SK-N-SH treated with all-trans-retinoic acid at 6 μM for 48 hours (cell line): ENCODE measurements around the gene SLC12A7.

Experiments used
- ATAC-seq: fragments of 200-7000 bp; cut with Tn5 transposase; 3 replicates; pipeline ENCODE4 v1.9.1; 2020; ENCODE audit warnings: mild to moderate bottlenecking, moderate library complexity
- ARNTL ChIP-seq: fragments of 450-650 bp; formaldehyde crosslinking; IDR thresholded peaks from 2 replicates; pipeline ENCODE4 v1.5.0; 2020; ENCODE audit warnings: low read depth, mild to moderate bottlenecking, moderate library complexity, borderline replicate concordance
- BACH2 ChIP-seq: fragments of 250-450 bp; sonication (Bioruptor Pico); IDR thresholded peaks from 2 replicates; pipeline ENCODE4 v1.9.0; 2021; ENCODE audit warnings: mild to moderate bottlenecking, borderline replicate concordance
- ESRRG ChIP-seq: fragments of 250-450 bp; sonication (Bioruptor Pico); IDR thresholded peaks from 2 replicates; pipeline ENCODE4 v1.6.1; 2021; ENCODE audit warnings: mild to moderate bottlenecking
- GLIS3 ChIP-seq: fragments of 250-450 bp; sonication (Bioruptor Pico); IDR thresholded peaks from 2 replicates; pipeline ENCODE4 v1.5.0; 2020; ENCODE audit warnings: mild to moderate bottlenecking, moderate library complexity
- OSR1 ChIP-seq: fragments of 250-450 bp; sonication (Bioruptor Pico); IDR thresholded peaks from 2 replicates; pipeline ENCODE4 v1.8.0; 2022; ENCODE audit warnings: moderate library complexity, mild to moderate bottlenecking, inconsistent platforms
- PPARA ChIP-seq: fragments of 250-450 bp; sonication (Bioruptor Pico); IDR thresholded peaks from 2 replicates; pipeline ENCODE4 v1.5.0; 2020; ENCODE audit warnings: mild to moderate bottlenecking, borderline replicate concordance
- RARB ChIP-seq: fragments of 250-450 bp; sonication (Bioruptor Pico); IDR thresholded peaks from 2 replicates; pipeline ENCODE4 v1.8.0; 2021; ENCODE audit warnings: mild to moderate bottlenecking, moderate library complexity
- SNAI2 ChIP-seq: fragments of 250-450 bp; sonication (Bioruptor Pico); IDR thresholded peaks from 2 replicates; pipeline ENCODE4 v1.5.0; 2020; ENCODE audit warnings: mild to moderate bottlenecking, moderate library complexity
- TCF4 ChIP-seq: fragments of 250-450 bp; sonication (Bioruptor Pico); IDR thresholded peaks from 2 replicates; pipeline ENCODE4 v1.8.0; 2021; ENCODE audit warnings: mild to moderate bottlenecking, moderate library complexity, borderline replicate concordance
- TOX ChIP-seq: fragments of 250-450 bp; sonication (Bioruptor Pico); IDR thresholded peaks from 2 replicates; pipeline ENCODE4 v1.8.0; 2021; ENCODE audit warnings: mild to moderate bottlenecking, moderate library complexity, borderline replicate concordance
- ZC3H10 ChIP-seq: fragments of 250-450 bp; sonication (Bioruptor Pico); IDR thresholded peaks from 2 replicates; pipeline ENCODE4 v1.5.1; 2021; ENCODE audit warnings: mild to moderate bottlenecking, moderate library complexity
- ZFP30 ChIP-seq: fragments of 450-650 bp; formaldehyde crosslinking; IDR thresholded peaks from 2 replicates; pipeline ENCODE4 v1.5.0; 2022; ENCODE audit warnings: mild to moderate bottlenecking, moderate library complexity
- ZNF565 ChIP-seq: fragments of 450-650 bp; formaldehyde crosslinking; conservative IDR thresholded peaks from 2 replicates; pipeline ENCODE4 v1.5.0; 2020; ENCODE audit warnings: low read depth, mild to moderate bottlenecking, moderate library complexity
- TF ChIP-seq, protein P1 (sequence below): fragments of 250-450 bp; sonication (Bioruptor Pico); IDR thresholded peaks from 2 replicates; pipeline ENCODE4 v1.5.1; 2021; ENCODE audit warnings: mild to moderate bottlenecking, moderate library complexity
- TF ChIP-seq, protein P2 (sequence below): fragments of 250-450 bp; sonication (Bioruptor Pico); IDR thresholded peaks from 2 replicates; pipeline ENCODE4 v1.5.1; 2020; ENCODE audit warnings: low read depth, mild to moderate bottlenecking, moderate library complexity
- TF ChIP-seq, protein P3 (sequence below): fragments of 250-450 bp; sonication (Bioruptor Pico); IDR thresholded peaks from 2 replicates; pipeline ENCODE4 v1.8.0; 2020; ENCODE audit warnings: mild to moderate bottlenecking, moderate library complexity, borderline replicate concordance
- TF ChIP-seq, protein P4 (sequence below): fragments of 250-450 bp; sonication (Bioruptor Pico); IDR thresholded peaks from 2 replicates; pipeline ENCODE4 v1.5.0; 2020; ENCODE audit warnings: mild to moderate bottlenecking, moderate library complexity

Gene SLC12A7

DNA sequence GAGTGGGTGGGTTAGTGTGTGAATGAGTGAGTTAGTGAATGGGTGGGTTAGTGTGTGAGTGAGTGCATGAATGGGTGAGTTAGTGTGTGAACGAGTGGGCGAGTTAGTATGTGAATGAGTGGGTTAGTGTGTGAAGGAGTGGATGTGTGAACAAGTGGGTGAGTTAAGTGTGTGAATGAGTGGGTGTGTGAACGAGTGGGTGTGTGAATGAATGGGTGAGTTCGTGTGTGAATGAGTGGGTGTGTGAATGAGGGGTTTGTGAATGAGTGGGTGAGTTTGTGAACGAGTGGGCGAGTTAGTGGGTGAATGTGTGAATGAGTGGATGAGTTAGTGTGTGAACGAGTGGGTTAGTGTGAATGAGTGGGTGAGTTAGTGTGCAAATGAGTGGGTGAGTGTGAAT is 69.2 kb downstream of the SLC12A7 start:
- TF ChIP-seq ZNF565 = no peak
- ATAC-seq = no peak

DNA sequence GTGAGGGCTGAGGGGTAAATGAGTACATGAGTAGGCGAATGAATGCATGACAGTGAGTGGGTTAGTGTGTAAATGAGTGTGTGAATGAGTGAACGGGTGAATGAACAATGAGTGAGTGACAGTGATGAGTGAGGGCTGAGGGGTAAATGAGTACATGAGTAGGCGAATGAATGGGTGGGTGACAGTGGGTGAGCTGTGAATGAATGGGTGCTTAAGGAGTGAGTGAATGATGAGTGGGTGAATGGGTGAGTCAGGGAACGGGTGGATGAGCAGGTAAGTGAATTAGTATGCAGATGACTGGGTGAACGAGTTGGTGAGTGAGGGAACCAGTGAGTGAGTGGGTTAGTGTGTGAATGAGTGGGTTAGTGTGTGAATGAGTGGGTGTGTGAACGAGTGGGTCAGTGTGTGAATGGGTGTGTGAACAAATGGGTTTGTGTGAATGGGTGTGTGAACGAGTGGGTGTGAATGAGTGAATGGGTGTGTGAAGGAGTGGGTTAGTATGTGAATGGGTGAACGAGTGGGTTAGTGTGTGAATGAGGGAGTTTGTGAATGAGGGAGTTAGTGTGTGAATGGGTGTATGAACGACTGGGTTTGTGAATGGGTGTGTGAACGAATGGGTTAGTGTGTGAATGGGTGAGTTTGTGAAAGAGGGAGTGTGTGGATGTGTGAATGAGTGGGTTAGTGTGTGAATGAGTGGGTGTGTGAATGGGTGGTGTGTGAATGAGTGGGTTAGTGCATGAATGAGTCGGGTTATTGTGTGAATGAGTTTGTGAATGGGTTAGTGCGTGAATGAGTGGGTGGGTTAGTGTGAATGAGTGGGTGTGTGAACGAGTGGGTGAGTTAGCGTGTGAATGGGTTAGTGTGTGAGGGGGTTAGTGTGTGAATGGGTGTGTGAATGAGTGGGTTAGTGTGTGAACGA is 70.4 kb downstream of the SLC12A7 start:
- no peak for ATAC-seq
- TF ChIP-seq, protein P1, sequence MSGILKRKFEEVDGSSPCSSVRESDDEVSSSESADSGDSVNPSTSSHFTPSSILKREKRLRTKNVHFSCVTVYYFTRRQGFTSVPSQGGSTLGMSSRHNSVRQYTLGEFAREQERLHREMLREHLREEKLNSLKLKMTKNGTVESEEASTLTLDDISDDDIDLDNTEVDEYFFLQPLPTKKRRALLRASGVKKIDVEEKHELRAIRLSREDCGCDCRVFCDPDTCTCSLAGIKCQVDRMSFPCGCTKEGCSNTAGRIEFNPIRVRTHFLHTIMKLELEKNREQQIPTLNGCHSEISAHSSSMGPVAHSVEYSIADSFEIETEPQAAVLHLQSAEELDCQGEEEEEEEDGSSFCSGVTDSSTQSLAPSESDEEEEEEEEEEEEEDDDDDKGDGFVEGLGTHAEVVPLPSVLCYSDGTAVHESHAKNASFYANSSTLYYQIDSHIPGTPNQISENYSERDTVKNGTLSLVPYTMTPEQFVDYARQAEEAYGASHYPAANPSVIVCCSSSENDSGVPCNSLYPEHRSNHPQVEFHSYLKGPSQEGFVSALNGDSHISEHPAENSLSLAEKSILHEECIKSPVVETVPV (CRISPR knock-in tag) = no peak
- TF ChIP-seq ZNF565 = no peak

DNA sequence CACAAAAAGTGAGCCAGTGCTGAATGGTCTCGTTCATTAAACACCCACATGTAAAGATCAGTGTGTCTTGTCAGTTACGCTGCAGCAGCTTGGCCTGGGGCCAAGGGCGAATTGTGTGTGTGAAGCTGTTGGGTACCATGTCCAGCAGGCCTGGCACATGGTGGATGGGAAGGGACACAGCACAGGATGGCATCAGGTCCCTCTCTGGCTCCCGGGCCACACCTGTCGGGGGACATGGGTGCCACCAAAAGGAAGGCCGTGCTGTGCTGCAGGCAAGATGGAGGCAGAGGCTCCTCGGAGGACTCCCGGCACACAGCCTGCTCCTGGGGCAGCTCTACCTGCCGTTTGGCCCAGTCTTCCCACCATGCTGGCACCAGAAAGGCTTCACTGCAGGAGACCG is 71.3 kb downstream of the SLC12A7 start:
- ATAC-seq = no peak
- TF ChIP-seq GLIS3 (no peak), ESRRG (CRISPR knock-in tag) (no peak), PPARA (CRISPR knock-in tag) (no peak), ZNF565 (no peak), ARNTL (CRISPR knock-in tag) (no peak), SNAI2 (CRISPR knock-in tag) (no peak), TOX (CRISPR knock-in tag) (no peak), ZFP30 (CRISPR knock-in tag) (no peak), OSR1 (CRISPR knock-in tag) (no peak), BACH2 (CRISPR knock-in tag) (no peak), RARB (CRISPR knock-in tag) (no peak)
- TF ChIP-seq, protein P2, sequence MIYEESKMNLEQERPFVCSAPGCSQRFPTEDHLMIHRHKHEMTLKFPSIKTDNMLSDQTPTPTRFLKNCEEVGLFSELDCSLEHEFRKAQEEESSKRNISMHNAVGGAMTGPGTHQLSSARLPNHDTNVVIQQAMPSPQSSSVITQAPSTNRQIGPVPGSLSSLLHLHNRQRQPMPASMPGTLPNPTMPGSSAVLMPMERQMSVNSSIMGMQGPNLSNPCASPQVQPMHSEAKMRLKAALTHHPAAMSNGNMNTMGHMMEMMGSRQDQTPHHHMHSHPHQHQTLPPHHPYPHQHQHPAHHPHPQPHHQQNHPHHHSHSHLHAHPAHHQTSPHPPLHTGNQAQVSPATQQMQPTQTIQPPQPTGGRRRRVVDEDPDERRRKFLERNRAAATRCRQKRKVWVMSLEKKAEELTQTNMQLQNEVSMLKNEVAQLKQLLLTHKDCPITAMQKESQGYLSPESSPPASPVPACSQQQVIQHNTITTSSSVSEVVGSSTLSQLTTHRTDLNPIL (CRISPR knock-in tag) = no peak
- TF ChIP-seq, protein P1 (CRISPR knock-in tag) = no peak
- TF ChIP-seq, protein P3, sequence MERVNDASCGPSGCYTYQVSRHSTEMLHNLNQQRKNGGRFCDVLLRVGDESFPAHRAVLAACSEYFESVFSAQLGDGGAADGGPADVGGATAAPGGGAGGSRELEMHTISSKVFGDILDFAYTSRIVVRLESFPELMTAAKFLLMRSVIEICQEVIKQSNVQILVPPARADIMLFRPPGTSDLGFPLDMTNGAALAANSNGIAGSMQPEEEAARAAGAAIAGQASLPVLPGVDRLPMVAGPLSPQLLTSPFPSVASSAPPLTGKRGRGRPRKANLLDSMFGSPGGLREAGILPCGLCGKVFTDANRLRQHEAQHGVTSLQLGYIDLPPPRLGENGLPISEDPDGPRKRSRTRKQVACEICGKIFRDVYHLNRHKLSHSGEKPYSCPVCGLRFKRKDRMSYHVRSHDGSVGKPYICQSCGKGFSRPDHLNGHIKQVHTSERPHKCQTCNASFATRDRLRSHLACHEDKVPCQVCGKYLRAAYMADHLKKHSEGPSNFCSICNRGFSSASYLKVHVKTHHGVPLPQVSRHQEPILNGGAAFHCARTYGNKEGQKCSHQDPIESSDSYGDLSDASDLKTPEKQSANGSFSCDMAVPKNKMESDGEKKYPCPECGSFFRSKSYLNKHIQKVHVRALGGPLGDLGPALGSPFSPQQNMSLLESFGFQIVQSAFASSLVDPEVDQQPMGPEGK = no peak
- TF ChIP-seq, protein P4, sequence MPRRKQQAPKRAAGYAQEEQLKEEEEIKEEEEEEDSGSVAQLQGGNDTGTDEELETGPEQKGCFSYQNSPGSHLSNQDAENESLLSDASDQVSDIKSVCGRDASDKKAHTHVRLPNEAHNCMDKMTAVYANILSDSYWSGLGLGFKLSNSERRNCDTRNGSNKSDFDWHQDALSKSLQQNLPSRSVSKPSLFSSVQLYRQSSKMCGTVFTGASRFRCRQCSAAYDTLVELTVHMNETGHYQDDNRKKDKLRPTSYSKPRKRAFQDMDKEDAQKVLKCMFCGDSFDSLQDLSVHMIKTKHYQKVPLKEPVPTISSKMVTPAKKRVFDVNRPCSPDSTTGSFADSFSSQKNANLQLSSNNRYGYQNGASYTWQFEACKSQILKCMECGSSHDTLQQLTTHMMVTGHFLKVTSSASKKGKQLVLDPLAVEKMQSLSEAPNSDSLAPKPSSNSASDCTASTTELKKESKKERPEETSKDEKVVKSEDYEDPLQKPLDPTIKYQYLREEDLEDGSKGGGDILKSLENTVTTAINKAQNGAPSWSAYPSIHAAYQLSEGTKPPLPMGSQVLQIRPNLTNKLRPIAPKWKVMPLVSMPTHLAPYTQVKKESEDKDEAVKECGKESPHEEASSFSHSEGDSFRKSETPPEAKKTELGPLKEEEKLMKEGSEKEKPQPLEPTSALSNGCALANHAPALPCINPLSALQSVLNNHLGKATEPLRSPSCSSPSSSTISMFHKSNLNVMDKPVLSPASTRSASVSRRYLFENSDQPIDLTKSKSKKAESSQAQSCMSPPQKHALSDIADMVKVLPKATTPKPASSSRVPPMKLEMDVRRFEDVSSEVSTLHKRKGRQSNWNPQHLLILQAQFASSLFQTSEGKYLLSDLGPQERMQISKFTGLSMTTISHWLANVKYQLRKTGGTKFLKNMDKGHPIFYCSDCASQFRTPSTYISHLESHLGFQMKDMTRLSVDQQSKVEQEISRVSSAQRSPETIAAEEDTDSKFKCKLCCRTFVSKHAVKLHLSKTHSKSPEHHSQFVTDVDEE (CRISPR knock-in tag) = no peak

DNA sequence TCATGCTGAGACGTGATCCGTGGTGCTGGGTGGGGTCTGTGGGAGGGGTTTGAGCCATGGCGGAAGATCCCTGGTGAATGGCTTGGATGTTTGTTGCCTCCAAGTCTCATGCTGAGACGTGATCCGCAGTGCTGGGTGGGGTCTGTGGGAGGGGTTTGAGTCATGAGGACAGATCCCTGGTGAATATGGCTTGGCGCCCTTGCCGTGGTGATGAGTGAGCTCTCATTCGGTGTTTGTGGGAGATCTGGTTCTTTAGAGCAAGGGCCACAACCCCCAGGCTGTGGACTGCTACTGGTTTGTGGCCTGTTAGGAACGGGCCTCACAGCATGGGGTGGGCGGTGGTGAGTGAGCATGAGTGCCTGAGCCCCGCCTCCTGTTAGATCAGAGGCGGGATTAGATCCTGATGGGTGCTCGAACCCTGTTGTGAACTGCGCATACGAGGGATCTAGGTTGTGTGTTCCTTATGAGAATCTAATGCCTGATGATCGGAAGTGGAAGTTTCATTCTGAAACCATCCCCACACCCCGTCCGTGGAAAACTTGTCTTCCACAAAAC is 72.1 kb downstream of the SLC12A7 start:
- no peak for ATAC-seq
- no peak for TF ChIP-seq ZC3H10 (CRISPR knock-in tag)
- TF ChIP-seq GLIS3 = no peak
- no peak for TF ChIP-seq TCF4
- TF ChIP-seq, protein P4 (CRISPR knock-in tag) = no peak
- TF ChIP-seq, protein P2 (CRISPR knock-in tag) = no peak
- TF ChIP-seq SNAI2 (CRISPR knock-in tag) = no peak
- no peak for TF ChIP-seq ESRRG (CRISPR knock-in tag)
- TF ChIP-seq TOX (CRISPR knock-in tag) = no peak
- TF ChIP-seq ZFP30 (CRISPR knock-in tag) = no peak
